HCT116 (cell line): Measurements from ENCODE around the gene NOC4L. TPM values are rescaled to one million over a fixed set of nuclear protein-coding genes. Genes with fewer than 3 reads are reported as not detected.

Source experiments
- ATAC-seq: fragments of 200-7000 bp; cut with Tn5 transposase; 2 replicates; pipeline ENCODE4 v1.9.1; 2020; ENCODE audit warnings: mild to moderate bottlenecking, moderate library complexity
- BruUV-seq: library from RNA; stranded (reverse); fragments of 400-500 nt; replicated peaks from 2 replicates; lab custom pipeline; 2021; lab: Mats Ljungman, UMichigan
- CTCF ChIA-PET: fragments of 300-600 bp; sonication (Branson Sonifier 250); formaldehyde crosslinking; loops from one replicate; lab custom pipeline; 2021; ENCODE audit warnings: antibody characterized with exemption; lab: Charles Lee
- POLR2A ChIA-PET: fragments of 300-600, 350-600 bp; sonication (Branson Sonifier 250); formaldehyde crosslinking; loops from one replicate; lab custom pipeline; 2021; ENCODE audit warnings: antibody characterized with exemption; lab: Charles Lee
- RAD21 ChIA-PET, 2 experiments: fragments of 300-600 bp; sonication (Branson Sonifier 250); formaldehyde crosslinking; loops; one replicate each; lab custom pipeline; 2023; ENCODE audit warnings: low total read pairs in 2 of 2; ENCODE audit not compliant: uncharacterized antibody in 2 of 2, unreplicated experiment in 2 of 2, low non-redundant PET in 1 of 2; lab: Charles Lee
- DNase-seq: peaks from one replicate; pipeline ENCODE4 v3.0.0-alpha.2; 2010; ENCODE audit warnings: low read depth, low spot score
- H2AFZ ChIP-seq: fragments of 200-600 bp; shearing (Covaris generic), sonication (generic); 2 replicates; pipeline ENCODE4 v1.6.1; 2017; ENCODE audit warnings: low read depth, mixed run types, mixed read lengths, antibody characterized with exemption, low read length; ENCODE audit not compliant: poor library complexity, severe bottlenecking
- H3K27ac ChIP-seq: 2 replicates; pipeline ENCODE4 v1.5.1; 2012; ENCODE audit warnings: low read depth, low read length
- H3K27me3 ChIP-seq: fragments of 200-600 bp; sonication (generic); 2 replicates; pipeline ENCODE4 v1.6.1; 2016; ENCODE audit warnings: mixed run types, low read length, mixed read lengths; ENCODE audit not compliant: insufficient read depth
- H3K36me3 ChIP-seq, 2 experiments: fragments of 200-500 bp in 1 of 2; fragments of 200-600 bp in 1 of 2; sonication (Bioruptor generic) in 1 of 2; sonication (generic) in 1 of 2; 2 replicates each; pipeline versions ENCODE4 v1.5.1 to v1.6.1; 2014 to 2016; ENCODE audit warnings: low read length in 2 of 2, inconsistent platforms in 1 of 2, mixed read lengths in 1 of 2, mixed run types in 1 of 2; ENCODE audit not compliant: insufficient read depth in 2 of 2, control insufficient read depth in 1 of 2
- H3K4me1 ChIP-seq, 2 experiments: fragments of 200-600 bp in 1 of 2; sonication (generic) in 1 of 2; 2 replicates each; pipeline versions ENCODE4 v1.5.1 to v1.6.1; 2012 to 2017; ENCODE audit warnings: low read length in 2 of 2, inconsistent platforms in 1 of 2, mild to moderate bottlenecking in 1 of 2, mixed read lengths in 1 of 2, mixed run types in 1 of 2, moderate library complexity in 1 of 2; ENCODE audit not compliant: insufficient read depth in 2 of 2, control insufficient read depth in 1 of 2
- H3K4me2 ChIP-seq: fragments of 200-600 bp; sonication (generic); 2 replicates; pipeline ENCODE4 v1.6.1; 2017; ENCODE audit warnings: mixed run types, low read length, mixed read lengths
- H3K4me3 ChIP-seq, 2 experiments: fragments of 200-600 bp in 1 of 2; sonication (generic) in 1 of 2; replicated peaks in 1 of 2; 2 replicates each; pipeline ENCODE4 v1.5.1; 2011 to 2016; ENCODE audit warnings: low read length in 2 of 2, control low read depth in 1 of 2, low read depth in 1 of 2, mild to moderate bottlenecking in 1 of 2, mixed read lengths in 1 of 2, mixed run types in 1 of 2
- H3K79me2 ChIP-seq: fragments of 200-600 bp; sonication (generic); 2 replicates; pipeline ENCODE4 v1.6.1; 2017; ENCODE audit warnings: mild to moderate bottlenecking, mixed run types, low read length, moderate library complexity, mixed read lengths; ENCODE audit not compliant: insufficient read depth
- H3K9ac ChIP-seq: fragments of 200-600 bp; sonication (generic); 2 replicates; pipeline ENCODE4 v1.6.1; 2016; ENCODE audit warnings: low read length, mixed read lengths
- H3K9me2 ChIP-seq: fragments of 200-600 bp; sonication (generic), shearing (Covaris generic); 2 replicates; pipeline ENCODE4 v1.6.1; 2017; ENCODE audit warnings: mixed run types, mild to moderate bottlenecking, moderate library complexity; ENCODE audit not compliant: insufficient read depth
- H3K9me3 ChIP-seq, 2 experiments: fragments of 200-500 bp in 1 of 2; fragments of 200-600 bp in 1 of 2; sonication (Bioruptor generic) in 1 of 2; sonication (generic) in 1 of 2; 2 replicates each; pipeline ENCODE4 v1.6.1; 2014 to 2017; ENCODE audit warnings: low read length in 2 of 2, mixed read lengths in 2 of 2, inconsistent platforms in 1 of 2, low read depth in 1 of 2, mild to moderate bottlenecking in 1 of 2, mixed run types in 1 of 2, moderate library complexity in 1 of 2; ENCODE audit not compliant: control insufficient read depth in 1 of 2, insufficient read depth in 1 of 2
- H4K20me1 ChIP-seq: fragments of 200-600 bp; sonication (generic), shearing (Covaris generic); 2 replicates; pipeline ENCODE4 v1.6.1; 2017; ENCODE audit warnings: mixed run types, mild to moderate bottlenecking, moderate library complexity; ENCODE audit not compliant: insufficient read depth
- CTCF ChIP-seq, 3 experiments: fragments of 200-600 bp in 1 of 3; sonication (generic) in 1 of 3; IDR thresholded peaks in 2 of 3; conservative IDR thresholded peaks in 1 of 3; 2 replicates each; pipeline ENCODE4 v1.5.1; 2012 to 2017; ENCODE audit warnings: low read depth in 2 of 3, low read length in 2 of 3, antibody characterized with exemption in 1 of 3, borderline replicate concordance in 1 of 3, control low read depth in 1 of 3, mild to moderate bottlenecking in 1 of 3, mixed read lengths in 1 of 3, mixed run types in 1 of 3, moderate library complexity in 1 of 3; ENCODE audit not compliant: insufficient read depth in 1 of 3
- RAD21 ChIP-seq: IDR thresholded peaks from 2 replicates; pipeline ENCODE4 v1.6.1; 2012; ENCODE audit warnings: low read depth, mild to moderate bottlenecking
- SP1 ChIP-seq: IDR thresholded peaks from 2 replicates; pipeline ENCODE4 v1.6.1; 2012; ENCODE audit warnings: low read depth
- intact Hi-C: fragments of 100-400 bp; cut with micrococcal nuclease; formaldehyde crosslinking; loops from 2 replicates; pipeline ENCODE4 v1.10.0; 2022
- total RNA-seq: library from RNA; stranded (reverse); gene quantifications from one replicate; pipeline ENCODE4 v1.2.1, GENCODE V29; 2021; ENCODE audit not compliant: unreplicated experiment

The NOC4L gene
- total RNA-seq, 1 experiment from 2014 or later: 47.6 TPM

DNA sequence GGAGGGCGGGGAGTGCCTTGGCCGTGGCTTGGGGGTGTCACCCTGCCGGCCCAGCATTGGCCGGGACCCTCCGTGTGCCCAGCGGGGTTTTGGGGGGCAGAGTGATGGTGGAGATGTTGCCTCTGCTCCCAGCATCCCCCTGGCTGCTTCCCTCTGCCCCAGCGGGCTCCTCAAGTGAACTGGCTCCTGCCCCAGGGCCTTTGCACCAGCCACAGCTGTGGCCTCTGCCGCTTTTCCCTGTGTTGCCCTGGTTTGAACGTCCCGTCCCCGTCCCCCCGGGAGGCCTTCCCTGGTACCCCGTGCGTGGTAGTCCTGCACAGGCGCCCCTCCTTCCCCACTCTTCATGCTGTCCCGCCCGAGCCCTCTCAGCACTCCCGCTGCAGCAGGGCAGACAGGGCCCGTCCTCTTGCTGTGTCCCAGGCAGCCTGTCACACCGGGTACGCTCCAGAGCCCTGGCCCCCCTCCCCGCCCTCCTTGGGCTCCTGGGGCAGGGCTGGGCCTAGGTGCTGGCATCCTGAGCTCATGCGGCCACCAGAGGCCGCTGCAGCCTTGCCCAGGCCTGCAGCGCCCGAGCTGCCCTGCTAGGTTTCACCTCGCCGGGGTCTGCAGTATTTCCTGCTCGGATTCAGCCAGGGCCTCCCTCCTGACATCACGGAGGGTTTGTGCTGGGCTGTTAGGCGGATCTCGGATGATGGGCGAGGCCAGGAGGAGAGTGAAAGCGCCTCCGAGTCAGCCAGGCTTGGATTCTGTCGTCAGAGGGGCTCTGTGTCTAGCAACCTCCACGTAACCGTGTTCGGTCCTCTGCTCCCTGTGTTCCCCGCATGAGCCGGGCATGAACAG, 9.5 kb downstream of the NOC4L start:
- H3K4me2 ChIP-seq: no peak overlapping the region
- no peaks in the 10 kb centered on the region for H3K27me3 ChIP-seq
- peaks cover 0 to 26% of the 10 kb centered on the region in 2 experiments; a peak in 2 of 4 replicates for H3K36me3 ChIP-seq
- peaks cover 0 to 16% of the 10 kb centered on the region in 2 experiments; a peak in 1 of 4 replicates for H3K9me3 ChIP-seq
- intact Hi-C loops: loop anchor here (1.0 to 5.0 kb wide), 4 partner anchors 65 to 464 kb away; partner anchors contain the start of gene P2RX2
- H3K9ac ChIP-seq: no peak overlapping the region
- no peaks in the 10 kb centered on the region for H4K20me1 ChIP-seq
- ChIA-PET CTCF (interaction anchor here (0.6 to 1.2 kb wide), 7 partner anchors 57 to 462 kb away, joined by 3 to 53 read pairs (median 4); no protein-coding TSS in a partner anchor), POLR2A (interaction anchor here (1.0 kb wide), 1 partner anchor 260 kb away, joined by 5 read pairs; no protein-coding TSS in a partner anchor), RAD21 (interaction anchor here (0.8 to 1.4 kb wide), 6 partner anchors 9 to 464 kb away, joined by 3 to 21 read pairs (median 6); no protein-coding TSS in a partner anchor)
- TF ChIP-seq CTCF (IDR thresholded peaks at IDR 0.05 in 2 of 3, conservative IDR thresholded peaks at IDR 0.05 in 1 of 3; ENCODE audit: borderline replicate concordance in 1 of 3, insufficient read depth in 1 of 3, low read depth in 2 of 3, low read length in 2 of 3): peak; percentile 86 to 94 (median 93)
- TF ChIP-seq RAD21: peak; percentile 97
- no peak for TF ChIP-seq SP1
- DNase-seq: no peak
- H3K79me2 ChIP-seq: no peaks in the 10 kb centered on the region
- no peaks in the 10 kb centered on the region for H3K9me2 ChIP-seq
- peak; percentile 97 for ATAC-seq
- BruUV-seq: no TSS peak
- H3K4me1 ChIP-seq: no peaks in the 10 kb centered on the region
- H3K27ac ChIP-seq: no peak overlapping the region
- H2AFZ ChIP-seq: no peak overlapping the region
- H3K4me3 ChIP-seq: no peak overlapping the region
